ENCODE data around the gene MLANA. TPM values are rescaled to one million over a fixed set of nuclear protein-coding genes. Genes with fewer than 3 reads are reported as not detected.

Gene MLANA, protein sequence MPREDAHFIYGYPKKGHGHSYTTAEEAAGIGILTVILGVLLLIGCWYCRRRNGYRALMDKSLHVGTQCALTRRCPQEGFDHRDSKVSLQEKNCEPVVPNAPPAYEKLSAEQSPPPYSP
- total RNA-seq (2021; fragmentation: NEBNext Ultra II Directional; extraction: Animal tissue kit (Norgen Biotek cat#: 25700)), result not detected
- long read RNA-seq, result 0 reads

DNA sequence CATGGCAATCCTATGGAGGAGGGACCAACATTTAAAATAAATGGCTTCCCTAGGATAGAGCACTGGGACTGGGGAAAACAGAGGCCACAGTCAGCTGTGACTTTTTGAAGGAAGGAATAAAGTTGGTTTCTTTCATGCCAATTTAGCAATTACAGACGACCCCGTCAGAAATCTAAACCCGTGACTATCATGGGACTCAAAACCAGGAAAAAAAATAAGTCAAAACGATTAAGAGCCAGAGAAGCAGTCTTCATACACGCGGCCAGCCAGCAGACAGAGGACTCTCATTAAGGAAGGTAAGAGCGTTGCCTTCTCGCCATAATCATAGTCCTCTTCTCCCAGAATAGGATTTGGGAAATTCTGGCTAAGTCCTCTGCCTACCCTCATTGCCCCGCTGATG is at the start of gene MLANA:
TSS of gene MLANA (plus strand) at position 249 of the 400 bp plus-strand sequence. CDS start 1,586 bp downstream, outside the sequence.
- H3K36me3 Mint-ChIP-seq (ENCODE audit: low read depth), result no peaks in the 10 kb centered on the region
- no peaks in the 10 kb centered on the region for H3K4me1 Mint-ChIP-seq (ENCODE audit: low read depth)
- TF ChIP-seq, protein P1, sequence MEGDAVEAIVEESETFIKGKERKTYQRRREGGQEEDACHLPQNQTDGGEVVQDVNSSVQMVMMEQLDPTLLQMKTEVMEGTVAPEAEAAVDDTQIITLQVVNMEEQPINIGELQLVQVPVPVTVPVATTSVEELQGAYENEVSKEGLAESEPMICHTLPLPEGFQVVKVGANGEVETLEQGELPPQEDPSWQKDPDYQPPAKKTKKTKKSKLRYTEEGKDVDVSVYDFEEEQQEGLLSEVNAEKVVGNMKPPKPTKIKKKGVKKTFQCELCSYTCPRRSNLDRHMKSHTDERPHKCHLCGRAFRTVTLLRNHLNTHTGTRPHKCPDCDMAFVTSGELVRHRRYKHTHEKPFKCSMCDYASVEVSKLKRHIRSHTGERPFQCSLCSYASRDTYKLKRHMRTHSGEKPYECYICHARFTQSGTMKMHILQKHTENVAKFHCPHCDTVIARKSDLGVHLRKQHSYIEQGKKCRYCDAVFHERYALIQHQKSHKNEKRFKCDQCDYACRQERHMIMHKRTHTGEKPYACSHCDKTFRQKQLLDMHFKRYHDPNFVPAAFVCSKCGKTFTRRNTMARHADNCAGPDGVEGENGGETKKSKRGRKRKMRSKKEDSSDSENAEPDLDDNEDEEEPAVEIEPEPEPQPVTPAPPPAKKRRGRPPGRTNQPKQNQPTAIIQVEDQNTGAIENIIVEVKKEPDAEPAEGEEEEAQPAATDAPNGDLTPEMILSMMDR (IDR thresholded peaks at IDR 0.05), result no peak
- no peaks in the 10 kb centered on the region for H3K9me3 Mint-ChIP-seq
- no peak within 1 kb of the TSS for H3K27ac Mint-ChIP-seq
- peaks cover 15% of the 10 kb centered on the region for H3K27me3 Mint-ChIP-seq (ENCODE audit: insufficient read depth)
- H3K4me3 Mint-ChIP-seq, result no peak within 1 kb of the TSS
- DNase-seq, result no peak

DNA sequence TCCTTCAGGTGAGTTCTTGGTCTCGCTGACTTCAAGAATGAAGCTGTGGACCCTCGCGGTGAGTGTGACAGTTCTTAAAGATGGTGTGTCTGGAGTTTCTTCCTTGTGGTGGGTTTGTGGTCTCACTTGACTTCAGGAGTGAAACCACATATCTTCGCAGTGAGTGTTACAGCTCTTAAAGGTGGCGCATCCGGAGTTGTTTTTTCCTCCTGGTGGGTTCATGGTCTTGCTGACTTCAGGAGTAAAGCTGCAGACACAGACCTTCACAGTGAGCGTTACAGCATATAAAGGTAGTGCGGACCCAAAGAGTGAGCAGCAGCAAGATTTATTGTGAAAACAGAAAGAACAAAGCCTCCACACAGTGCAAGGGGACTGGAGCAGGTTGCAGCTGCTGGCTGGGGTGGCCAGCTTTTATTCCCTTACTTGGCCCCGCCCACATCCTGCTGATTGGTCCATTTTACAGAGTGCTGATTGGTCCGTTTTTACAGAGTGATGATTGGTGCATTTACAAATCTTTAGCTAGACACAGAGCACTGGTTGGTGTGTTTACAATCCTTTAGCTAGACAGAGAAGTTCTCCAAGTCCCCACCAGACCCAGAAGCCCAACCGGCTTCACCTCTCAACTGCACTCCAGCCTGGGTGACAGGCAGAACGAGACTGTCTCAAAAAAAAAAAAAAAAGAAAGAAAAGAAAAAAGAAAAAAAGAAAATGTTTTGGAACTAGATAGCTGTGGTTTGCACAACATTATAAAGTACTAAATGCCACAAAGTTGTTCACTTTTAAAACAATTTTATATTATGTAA is 48.7 kb upstream of the MLANA start:
- H3K4me1 Mint-ChIP-seq (ENCODE audit: low read depth), result peaks cover 43% of the 10 kb centered on the region
- H3K27ac Mint-ChIP-seq, result no peak overlapping the region
- H3K9me3 Mint-ChIP-seq, result no peaks in the 10 kb centered on the region
- peaks cover 12% of the 10 kb centered on the region for H3K36me3 Mint-ChIP-seq (ENCODE audit: low read depth)
- TF ChIP-seq, protein P1 (IDR thresholded peaks at IDR 0.05), result no peak
- H3K27me3 Mint-ChIP-seq (ENCODE audit: insufficient read depth), result peaks cover 4% of the 10 kb centered on the region
- no peak overlapping the region for H3K4me3 Mint-ChIP-seq
- no peak for DNase-seq

DNA sequence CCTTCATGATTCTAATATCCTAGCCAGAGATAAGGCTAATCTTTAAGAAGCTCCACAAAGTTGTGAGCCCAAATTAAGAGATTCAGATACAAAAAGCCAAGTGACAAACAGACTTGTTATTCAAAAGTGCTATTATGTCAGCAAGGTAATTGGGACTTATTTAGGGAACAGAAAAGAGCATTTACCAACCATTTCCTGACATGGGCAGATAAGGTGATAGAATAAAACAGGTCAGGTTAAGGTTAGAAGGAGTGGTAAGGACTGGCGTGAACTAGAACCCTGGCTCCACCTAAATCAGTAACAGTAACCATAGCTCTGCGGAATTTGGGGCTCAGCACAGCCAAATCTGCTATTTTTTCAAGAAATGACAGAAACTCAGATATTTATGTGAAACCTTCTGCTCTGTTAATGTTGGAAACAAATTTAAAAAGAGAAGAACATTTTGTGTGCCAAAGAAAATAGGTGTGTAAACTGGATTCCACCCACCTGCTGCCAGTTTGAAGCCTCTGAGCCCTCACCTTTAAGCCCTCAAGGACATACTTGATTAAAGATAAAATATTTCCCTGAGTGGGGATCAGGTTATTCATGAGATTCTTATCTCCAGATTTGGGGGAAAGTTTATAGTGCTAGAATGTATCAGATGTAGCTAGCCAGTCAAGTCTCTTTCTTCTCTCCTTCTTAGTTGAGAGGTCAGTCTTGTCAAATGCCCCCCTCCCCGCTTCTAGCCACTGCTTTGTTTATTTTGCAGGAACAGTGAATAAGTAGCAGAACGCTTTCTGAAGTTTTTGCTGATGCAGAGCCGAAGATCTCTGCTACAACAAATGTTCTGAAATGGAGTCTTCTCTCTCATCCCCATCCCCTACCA is 47.5 kb upstream of the MLANA start:
- H3K9me3 Mint-ChIP-seq, result no peaks in the 10 kb centered on the region
- TF ChIP-seq, protein P1 (IDR thresholded peaks at IDR 0.05), result no peak
- no peak for DNase-seq
- H3K4me1 Mint-ChIP-seq (ENCODE audit: low read depth), result peaks cover 43% of the 10 kb centered on the region
- peaks cover 3% of the 10 kb centered on the region for H3K27me3 Mint-ChIP-seq (ENCODE audit: insufficient read depth)
- peaks cover 12% of the 10 kb centered on the region for H3K36me3 Mint-ChIP-seq (ENCODE audit: low read depth)
- peak overlapping the region; percentile 62 for H3K27ac Mint-ChIP-seq
- H3K4me3 Mint-ChIP-seq, result peak overlapping the region; percentile 64

DNA sequence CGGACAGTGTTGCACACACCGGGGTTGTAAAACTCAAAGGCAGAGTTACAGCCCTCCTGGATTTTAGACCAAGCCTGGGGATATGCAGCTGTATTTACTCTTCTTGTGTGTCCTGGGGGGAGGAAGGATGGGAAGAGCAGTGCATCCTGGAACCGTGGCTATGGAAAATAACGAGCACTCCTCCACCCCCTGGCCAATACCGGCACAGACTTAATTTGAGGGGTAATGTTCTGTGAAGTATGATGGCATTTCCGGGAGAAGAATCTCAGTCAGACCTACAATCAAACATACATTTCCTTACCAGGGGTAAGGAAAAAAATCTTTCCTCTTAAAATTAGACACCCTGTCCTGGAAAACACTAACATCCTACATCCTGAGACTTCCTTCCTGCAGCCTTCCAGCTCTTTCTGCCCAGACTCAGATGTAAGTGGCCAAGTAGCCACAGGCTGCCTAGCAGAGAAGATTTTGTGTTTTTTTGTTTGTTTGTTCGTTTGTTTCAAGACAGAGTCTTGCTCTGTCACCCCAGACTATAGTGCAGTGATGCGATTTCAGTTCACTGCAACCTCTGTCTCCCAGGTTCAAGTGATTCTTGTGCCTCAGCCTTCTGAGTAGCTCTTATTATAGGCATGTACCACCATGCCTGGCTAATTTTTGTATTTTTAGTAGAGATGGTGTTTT is 46.8 kb upstream of the MLANA start:
- peaks cover 12% of the 10 kb centered on the region for H3K36me3 Mint-ChIP-seq (ENCODE audit: low read depth)
- H3K27ac Mint-ChIP-seq, result peak overlapping the region; percentile 62
- H3K4me3 Mint-ChIP-seq, result peak overlapping the region; percentile 64
- H3K4me1 Mint-ChIP-seq (ENCODE audit: low read depth), result peaks cover 41% of the 10 kb centered on the region
- DNase-seq, result peak; percentile 29
- TF ChIP-seq, protein P1 (IDR thresholded peaks at IDR 0.05), result no peak
- no peaks in the 10 kb centered on the region for H3K9me3 Mint-ChIP-seq
- H3K27me3 Mint-ChIP-seq (ENCODE audit: insufficient read depth), result peaks cover 2% of the 10 kb centered on the region

DNA sequence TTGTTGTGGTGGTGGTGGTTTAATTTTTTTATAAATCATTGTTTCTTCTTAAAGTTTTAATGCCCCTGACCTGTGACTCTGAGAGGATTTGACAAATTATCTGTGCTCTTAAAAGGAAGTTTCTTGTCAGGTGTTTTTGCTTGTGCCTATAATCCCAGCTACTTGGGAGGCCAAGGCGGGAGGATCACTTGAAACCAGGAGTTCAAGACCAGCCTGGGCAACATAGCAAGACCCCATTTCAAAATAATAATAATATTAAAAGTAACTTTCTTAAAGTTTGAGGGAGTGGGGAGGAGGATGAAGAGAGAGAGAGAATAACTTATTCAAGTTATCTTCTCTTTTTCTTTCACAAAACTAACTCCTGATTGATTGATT is 45.5 kb upstream of the MLANA start:
- Mint-ChIP-seq H3K27ac (peak overlapping the region; percentile 62), H3K9me3 (no peaks in the 10 kb centered on the region), H3K4me3 (peak overlapping the region; percentile 64; the same call in 1 of the 2 replicates), H3K4me1 (ENCODE audit: low read depth) (peaks cover 30% of the 10 kb centered on the region), H3K27me3 (ENCODE audit: insufficient read depth) (peaks cover 2% of the 10 kb centered on the region), H3K36me3 (ENCODE audit: low read depth) (peaks cover 12% of the 10 kb centered on the region)
- no peak for DNase-seq
- TF ChIP-seq, protein P1 (IDR thresholded peaks at IDR 0.05), result no peak

Measured in HFFc6 (cell line).